Lower lobe of right lung (tissue), 2 donors: ENCODE data around the gene MTTP. TPM values are rescaled to one million over a fixed set of nuclear protein-coding genes. Genes with fewer than 3 reads are reported as not detected.

ENCODE experiments used
- ATAC-seq, 2 donors: fragments of 200-7000 bp; cut with Tn5 transposase; one replicate each; pipeline ENCODE4 v1.9.1; 2020 to 2022; ENCODE audit warnings: mild to moderate bottlenecking in 2 of 2, moderate library complexity in 2 of 2
- DNase-seq: peaks from one replicate; pipeline ENCODE4 v3.0.0-alpha.2; 2020
- H3K27ac ChIP-seq: fragments of 200-600 bp; one replicate; pipeline ENCODE4 v1.8.0; 2022
- H3K27me3 ChIP-seq: fragments of 200-600 bp; one replicate; pipeline ENCODE4 v1.8.0; 2022; ENCODE audit warnings: low read depth
- H3K36me3 ChIP-seq: fragments of 200-600 bp; one replicate; pipeline ENCODE4 v1.8.0; 2022; ENCODE audit warnings: mild to moderate bottlenecking
- H3K4me1 ChIP-seq: fragments of 200-600 bp; one replicate; pipeline ENCODE4 v1.8.0; 2022
- H3K4me3 ChIP-seq: fragments of 200-600 bp; one replicate; pipeline ENCODE4 v1.8.0; 2022; ENCODE audit warnings: mild to moderate bottlenecking
- H3K9me3 ChIP-seq: fragments of 200-600 bp; one replicate; pipeline ENCODE4 v1.8.0; 2022
- intact Hi-C: fragments of 100-400 bp; cut with DNase I; formaldehyde crosslinking; loops from one replicate; pipeline ENCODE4 v1.11.0; 2022
- total RNA-seq: library from RNA; stranded (reverse); fragmentation: NEBNext Ultra II Directional; extraction: Animal tissue kit (Norgen Biotek cat#: 25700); gene quantifications from one replicate; pipeline ENCODE4 v1.2.1, GENCODE V29; 2021
- TF ChIP-seq, protein P1 (sequence below): fragments of 200-600 bp; IDR thresholded peaks from one replicate; pipeline ENCODE4 v1.8.0; 2022; ENCODE audit warnings: antibody characterized with exemption, mild to moderate bottlenecking
- donor health status: DM: no; HTN: yes; CAD: no; lungs with severe emphysema.

The MTTP gene
- total RNA-seq, 1 donor from 2014 or later, result 0.15 TPM

DNA sequence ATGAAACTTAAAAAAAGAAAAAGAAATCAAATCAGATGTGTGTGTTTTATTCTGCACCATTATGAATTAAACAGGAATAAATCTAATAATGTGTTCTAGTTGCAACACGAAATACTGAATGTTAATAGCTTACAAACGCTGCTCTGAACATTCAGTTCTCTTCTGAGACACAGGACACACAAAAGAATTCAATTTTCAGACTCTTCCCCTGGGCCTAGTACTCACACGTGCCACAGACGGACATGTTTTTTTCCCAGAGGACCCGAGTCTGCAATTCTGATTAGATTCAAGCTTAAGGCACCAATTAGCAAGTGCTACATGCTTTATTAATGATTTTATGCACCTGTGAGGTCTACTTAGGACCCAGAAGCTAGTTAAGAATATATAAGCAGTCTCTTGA lies 62.5 kb downstream of the MTTP start:
- no peaks in the 10 kb centered on the region for H3K9me3 ChIP-seq
- no peak overlapping the region for H3K4me3 ChIP-seq
- H3K27ac ChIP-seq, result no peak overlapping the region
- DNase-seq, result no peak
- no peak for ATAC-seq
- no peaks in the 10 kb centered on the region for H3K36me3 ChIP-seq
- no peaks in the 10 kb centered on the region for H3K4me1 ChIP-seq
- no peaks in the 10 kb centered on the region for H3K27me3 ChIP-seq
- TF ChIP-seq, protein P1, sequence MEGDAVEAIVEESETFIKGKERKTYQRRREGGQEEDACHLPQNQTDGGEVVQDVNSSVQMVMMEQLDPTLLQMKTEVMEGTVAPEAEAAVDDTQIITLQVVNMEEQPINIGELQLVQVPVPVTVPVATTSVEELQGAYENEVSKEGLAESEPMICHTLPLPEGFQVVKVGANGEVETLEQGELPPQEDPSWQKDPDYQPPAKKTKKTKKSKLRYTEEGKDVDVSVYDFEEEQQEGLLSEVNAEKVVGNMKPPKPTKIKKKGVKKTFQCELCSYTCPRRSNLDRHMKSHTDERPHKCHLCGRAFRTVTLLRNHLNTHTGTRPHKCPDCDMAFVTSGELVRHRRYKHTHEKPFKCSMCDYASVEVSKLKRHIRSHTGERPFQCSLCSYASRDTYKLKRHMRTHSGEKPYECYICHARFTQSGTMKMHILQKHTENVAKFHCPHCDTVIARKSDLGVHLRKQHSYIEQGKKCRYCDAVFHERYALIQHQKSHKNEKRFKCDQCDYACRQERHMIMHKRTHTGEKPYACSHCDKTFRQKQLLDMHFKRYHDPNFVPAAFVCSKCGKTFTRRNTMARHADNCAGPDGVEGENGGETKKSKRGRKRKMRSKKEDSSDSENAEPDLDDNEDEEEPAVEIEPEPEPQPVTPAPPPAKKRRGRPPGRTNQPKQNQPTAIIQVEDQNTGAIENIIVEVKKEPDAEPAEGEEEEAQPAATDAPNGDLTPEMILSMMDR, result no peak
- intact Hi-C loops, result no loop called here

DNA sequence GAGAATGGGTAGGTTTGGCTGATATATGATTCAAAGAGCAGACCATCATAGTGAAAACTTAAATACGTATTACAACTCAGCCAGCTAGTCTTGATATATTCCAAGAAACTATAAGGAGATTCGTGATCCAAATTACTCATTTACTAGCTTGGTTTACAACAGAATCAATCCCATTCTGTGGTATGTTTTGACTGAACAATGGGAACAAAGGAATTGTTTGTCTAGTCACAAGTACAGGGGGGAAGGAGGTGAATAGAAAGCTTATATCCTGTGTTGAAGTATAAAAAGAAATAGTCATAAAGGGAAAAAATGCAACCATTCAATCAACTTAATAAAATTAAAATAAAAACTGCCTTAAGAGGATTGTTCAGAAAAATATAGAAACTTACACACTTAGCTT lies 66.1 kb downstream of the MTTP start:
- no peak for DNase-seq
- H3K4me1 ChIP-seq, result peaks cover 3% of the 10 kb centered on the region
- intact Hi-C loops, result no loop called here
- no peaks in the 10 kb centered on the region for H3K27me3 ChIP-seq
- H3K27ac ChIP-seq, result no peak overlapping the region
- TF ChIP-seq, protein P1, result no peak
- no peaks in the 10 kb centered on the region for H3K36me3 ChIP-seq
- H3K4me3 ChIP-seq, result no peak overlapping the region
- no peak for ATAC-seq
- no peaks in the 10 kb centered on the region for H3K9me3 ChIP-seq

DNA sequence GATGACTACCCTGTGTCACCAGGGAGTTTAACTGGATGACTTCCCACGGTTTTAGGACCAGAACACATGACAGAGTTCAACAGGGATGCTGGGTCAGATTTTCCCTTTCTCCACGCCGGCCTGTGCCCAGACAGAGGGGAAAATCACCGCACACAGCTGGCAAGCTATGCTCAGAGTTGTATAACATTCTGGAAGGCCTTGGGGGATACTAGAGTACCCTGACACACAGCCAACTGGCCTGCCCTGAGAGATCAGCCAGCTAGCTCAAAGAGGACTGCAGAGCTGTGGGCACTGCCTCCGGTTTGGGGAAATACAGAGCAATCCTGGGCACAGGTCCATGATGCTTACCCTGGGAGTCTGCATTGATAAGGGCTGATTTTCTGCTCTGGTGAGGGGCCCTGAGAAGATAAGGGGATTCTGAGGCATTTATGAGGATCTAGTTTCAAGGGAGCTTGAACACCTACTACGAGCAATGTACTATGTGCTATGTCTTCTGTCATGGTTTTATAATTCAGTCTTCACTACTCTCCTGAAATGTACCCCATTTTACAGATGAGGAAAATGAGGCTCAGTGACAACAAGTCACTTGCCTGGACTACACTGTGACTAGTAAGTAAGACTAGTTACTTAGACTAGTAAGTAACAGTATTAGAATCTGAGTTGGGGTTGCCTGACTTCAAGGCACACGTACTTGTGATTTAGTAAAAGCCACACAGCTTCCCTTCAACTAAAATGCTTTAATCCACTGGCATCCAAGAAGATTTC lies 68.3 kb downstream of the MTTP start:
- H3K27me3 ChIP-seq, result no peaks in the 10 kb centered on the region
- H3K27ac ChIP-seq, result no peak overlapping the region
- H3K4me3 ChIP-seq, result no peak overlapping the region
- TF ChIP-seq, protein P1, result no peak
- H3K36me3 ChIP-seq, result no peaks in the 10 kb centered on the region
- intact Hi-C loops, result no loop called here
- DNase-seq (no peak), ATAC-seq (peak; percentile 14 to 58)
- peaks cover 3% of the 10 kb centered on the region for H3K4me1 ChIP-seq
- H3K9me3 ChIP-seq, result no peaks in the 10 kb centered on the region

DNA sequence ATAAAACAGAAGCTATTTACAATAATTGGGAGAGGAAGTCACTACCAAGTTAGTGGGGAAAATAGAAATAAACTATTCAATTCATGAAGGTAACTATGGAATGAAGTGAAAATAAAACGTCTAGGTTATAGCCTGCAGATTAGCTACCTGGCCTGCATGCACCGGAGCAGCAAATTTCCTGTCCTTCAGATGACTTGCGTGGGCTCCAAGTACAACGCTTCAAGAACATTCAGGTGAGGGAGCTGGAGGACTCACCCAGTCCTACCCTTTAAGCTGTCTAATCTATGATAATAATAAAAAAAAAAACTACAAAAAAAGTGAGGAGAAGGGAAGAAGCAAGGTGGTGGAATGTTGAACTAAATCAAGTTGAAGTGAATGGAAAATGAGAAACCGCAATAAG lies 69.8 kb downstream of the MTTP start:
- ATAC-seq (peak in 1 of 2 donors; percentile 43), DNase-seq (no peak)
- intact Hi-C loops, result no loop called here
- Histone ChIP-seq H3K27me3 (no peaks in the 10 kb centered on the region), H3K36me3 (no peaks in the 10 kb centered on the region), H3K9me3 (no peaks in the 10 kb centered on the region), H3K27ac (no peak overlapping the region), H3K4me3 (no peak overlapping the region), H3K4me1 (peaks cover 3% of the 10 kb centered on the region)
- TF ChIP-seq, protein P1, result no peak

DNA sequence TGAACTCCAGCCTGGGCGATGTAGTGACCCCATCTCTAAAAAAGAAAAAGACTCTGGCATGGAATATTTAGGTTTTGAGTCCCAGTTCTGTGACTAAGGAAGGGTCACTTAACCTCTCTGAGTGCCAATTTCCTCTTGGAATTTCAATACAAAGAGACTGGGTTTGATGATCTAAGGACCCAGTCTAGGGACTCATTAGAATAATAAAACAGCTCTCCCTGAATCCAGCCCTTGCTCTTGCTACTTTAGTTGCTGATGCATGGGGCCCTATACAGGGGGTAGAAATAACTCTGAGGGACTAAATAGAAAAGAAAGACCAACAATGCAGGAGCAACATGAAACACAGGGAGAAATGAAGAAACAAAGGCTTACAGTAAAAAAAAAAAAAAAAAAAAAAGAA lies 70.4 kb downstream of the MTTP start:
- H3K9me3 ChIP-seq, result no peaks in the 10 kb centered on the region
- peaks cover 3% of the 10 kb centered on the region for H3K4me1 ChIP-seq
- no peaks in the 10 kb centered on the region for H3K27me3 ChIP-seq
- ATAC-seq, result no peak
- intact Hi-C loops, result no loop called here
- TF ChIP-seq, protein P1, result no peak
- no peak overlapping the region for H3K27ac ChIP-seq
- DNase-seq, result no peak
- no peak overlapping the region for H3K4me3 ChIP-seq
- no peaks in the 10 kb centered on the region for H3K36me3 ChIP-seq
